GM12878 (cell line): ENCODE data around the gene MYO7A. TPM values are rescaled to one million over a fixed set of nuclear protein-coding genes. Genes with fewer than 3 reads are reported as not detected.

ENCODE experiments used
- ATAC-seq: fragments of 200-7000 bp; cut with Tn5 transposase; 3 replicates; pipeline ENCODE4 v1.9.1; 2020; ENCODE audit warnings: mild to moderate bottlenecking, moderate library complexity
- BruUV-seq: library from RNA; stranded (reverse); fragments of 400-500 nt; replicated peaks from 2 replicates; lab custom pipeline; 2021; lab: Mats Ljungman, UMichigan
- CTCF ChIA-PET: fragments of 300-600 bp; sonication (Branson Sonifier 250); formaldehyde crosslinking; extraction: SDS; loops from one replicate; lab custom pipeline; 2021; ENCODE audit warnings: inconsistent platforms; lab: Yijun Ruan, JAX
- POLR2A ChIA-PET: fragments of 350-600 bp; formaldehyde crosslinking; extraction: SDS; loops from one replicate; lab custom pipeline; 2021; ENCODE audit warnings: inconsistent platforms; lab: Charles Lee
- RAD21 ChIA-PET: fragments of 300-600 bp; sonication (Branson Sonifier 250); formaldehyde crosslinking; loops from one replicate; lab custom pipeline; 2023; ENCODE audit warnings: antibody characterized with exemption; ENCODE audit not compliant: unreplicated experiment; lab: Charles Lee
- SMC1A ChIA-PET: fragments of 300-600 bp; sonication (Branson Sonifier 250); formaldehyde crosslinking; loops from one replicate; lab custom pipeline; 2023; ENCODE audit not compliant: unreplicated experiment, uncharacterized antibody; lab: Charles Lee
- DNase-seq: peaks from one replicate; pipeline ENCODE4 v3.0.0-alpha.2; 2011; ENCODE audit warnings: low read depth, low spot score
- FAIRE-seq: peaks from 3 replicates; lab custom pipeline; 2011; peaks lifted over from hg19 to GRCh38; lab: Jason Lieb, UNC
- H2AFZ ChIP-seq: 2 replicates; pipeline ENCODE4 v1.6.0; 2011; ENCODE audit warnings: low read depth, low read length, control low read depth; ENCODE audit not compliant: control insufficient read depth
- H3K27ac ChIP-seq: 2 replicates; pipeline ENCODE4 v1.5.1; 2011; ENCODE audit warnings: control low read depth; ENCODE audit not compliant: control insufficient read depth, insufficient read depth
- H3K27me3 ChIP-seq, 2 experiments: replicated peaks in 1 of 2; 2 replicates each; pipeline versions ENCODE4 v1.6.0 to v1.6.1; 2011; ENCODE audit warnings: low read length in 1 of 2; ENCODE audit not compliant: control insufficient read depth in 2 of 2, insufficient read depth in 2 of 2
- H3K36me3 ChIP-seq, 2 experiments: 2 replicates each; pipeline ENCODE4 v1.5.1; 2011; ENCODE audit warnings: low read length in 1 of 2; ENCODE audit not compliant: control insufficient read depth in 2 of 2, insufficient read depth in 2 of 2
- H3K4me1 ChIP-seq: 2 replicates; pipeline ENCODE4 v1.6.1; 2011; ENCODE audit warnings: mild to moderate bottlenecking, low read length, moderate library complexity, mixed read lengths; ENCODE audit not compliant: control insufficient read depth, insufficient read depth
- H3K4me2 ChIP-seq: 2 replicates; pipeline ENCODE4 v1.6.0; 2011; ENCODE audit warnings: control low read depth; ENCODE audit not compliant: control insufficient read depth, insufficient read depth
- H3K4me3 ChIP-seq: fragments of 200-600 bp; sonication (generic); 2 replicates; pipeline ENCODE4 v1.5.1; 2016
- H3K79me2 ChIP-seq: 2 replicates; pipeline ENCODE4 v1.6.0; 2011; ENCODE audit warnings: low read length; ENCODE audit not compliant: control insufficient read depth, insufficient read depth
- H3K9ac ChIP-seq: 2 replicates; pipeline ENCODE4 v1.8.0; 2011; ENCODE audit warnings: low read length, control low read depth, mixed read lengths; ENCODE audit not compliant: control insufficient read depth, insufficient read depth
- H3K9me3 ChIP-seq: replicated peaks from 3 replicates; pipeline ENCODE4 v1.5.1; 2011; ENCODE audit warnings: mild to moderate bottlenecking, low read length; ENCODE audit not compliant: control insufficient read depth, insufficient read depth
- H4K20me1 ChIP-seq: 2 replicates; pipeline ENCODE4 v1.6.0; 2011; ENCODE audit not compliant: control insufficient read depth, insufficient read depth
- ATF2 ChIP-seq: IDR thresholded peaks from 2 replicates; pipeline ENCODE4 v1.6.1; 2012; ENCODE audit warnings: low read length, inconsistent platforms
- BHLHE40 ChIP-seq, 2 experiments: fragments of 450-650 bp in 1 of 2; IDR thresholded peaks; 2 replicates each; pipeline ENCODE4 v1.6.1; 2011 to 2017; ENCODE audit warnings: low read depth in 2 of 2, borderline replicate concordance in 1 of 2, improper control_type of control experiment in 1 of 2, low read length in 1 of 2, mild to moderate bottlenecking in 1 of 2
- BRCA1 ChIP-seq: IDR thresholded peaks from 2 replicates; pipeline ENCODE4 v1.6.1; 2011; ENCODE audit warnings: low read depth, low read length, improper control_type of control experiment
- CBX5 ChIP-seq: sonication (generic); IDR thresholded peaks from 2 replicates; pipeline ENCODE4 v1.6.1; 2016; ENCODE audit warnings: low read depth, moderate library complexity, mild to moderate bottlenecking, inconsistent platforms
- E2F8 ChIP-seq: fragments of 450-650 bp; IDR thresholded peaks from 2 replicates; pipeline ENCODE4 v1.6.1; 2018; ENCODE audit warnings: mild to moderate bottlenecking, low read depth, moderate library complexity; ENCODE audit not compliant: partially characterized antibody
- EED ChIP-seq: sonication (generic); IDR thresholded peaks from 2 replicates; pipeline ENCODE4 v1.6.1; 2016; ENCODE audit warnings: antibody characterized with exemption, low read depth
- MTA2 ChIP-seq: fragments of 450-650 bp; IDR thresholded peaks from 2 replicates; pipeline ENCODE4 v1.6.1; 2016; ENCODE audit warnings: low read depth, mild to moderate bottlenecking, moderate library complexity
- NKRF ChIP-seq: fragments of 450-650 bp; conservative IDR thresholded peaks from 2 replicates; pipeline ENCODE4 v1.6.1; 2017; ENCODE audit warnings: mild to moderate bottlenecking, moderate library complexity
- RELA ChIP-seq: fragments of 450-650 bp; IDR thresholded peaks from 2 replicates; pipeline ENCODE4 v1.8.0; 2014; ENCODE audit warnings: borderline replicate concordance; ENCODE audit not compliant: partially characterized antibody
- SREBF2 ChIP-seq: IDR thresholded peaks from 2 replicates; pipeline ENCODE4 v1.6.1; 2012; ENCODE audit warnings: mild to moderate bottlenecking, low read length
- TBL1XR1 ChIP-seq: IDR thresholded peaks from 2 replicates; pipeline ENCODE4 v1.6.1; 2012; ENCODE audit warnings: low read depth, low read length, improper control_type of control experiment
- ZBTB33 ChIP-seq: fragments of 450-650 bp; IDR thresholded peaks from 2 replicates; pipeline ENCODE4 v1.6.1; 2017; ENCODE audit warnings: mild to moderate bottlenecking
- ZNF207 ChIP-seq: fragments of 450-650 bp; IDR thresholded peaks from 2 replicates; pipeline ENCODE4 v1.6.1; 2014; ENCODE audit warnings: antibody characterized with exemption, mild to moderate bottlenecking, borderline replicate concordance
- ZNF24 ChIP-seq: fragments of 450-650 bp; IDR thresholded peaks from 2 replicates; pipeline ENCODE4 v1.6.1; 2017; ENCODE audit warnings: antibody characterized with exemption, mild to moderate bottlenecking
- WGBS: methylation state at CpG from one replicate; pipeline ENCODE4 v1.1.6; 2016; ENCODE audit warnings: low lambda C conversion rate; ENCODE audit not compliant: insufficient replicate concordance, insufficient coverage; ENCODE audit errors: missing lambda C conversion rate; 5-methylcytosine and 5-hydroxymethylcytosine counted together
- in situ Hi-C: fragments of 300-500 bp; cut with MboI; formaldehyde crosslinking; loops from 9 replicates; pipeline ENCODE4 v1.14.3; 2018; ENCODE audit warnings: mixed read lengths
- intact Hi-C: fragments of 100-400 bp; cut with micrococcal nuclease; formaldehyde crosslinking; loops from one replicate; pipeline ENCODE4 v1.14.2; 2022; ENCODE audit not compliant: unreplicated experiment
- polyA plus RNA-seq, 11 experiments: library from polyadenylated mRNA; depleted of rRNA in 4 of 11; unstranded in 6 of 11; stranded (reverse) in 5 of 11; fragments of >200 nt; fragmentation: Nextera tagmentation in 4 of 11; fragmentation: Illumina TruSeq in 1 of 11; extraction: Ambion mirVana in 4 of 11; extraction: Trizol in 1 of 11; gene quantifications; 1 replicate in 1 of 11; 2 replicates in 10 of 11; pipeline versions ENCODE4 v1.2.1 to v1.2.3, GENCODE V29; 2011 to 2016; ENCODE audit warnings: inconsistent platforms in 2 of 11, missing spikeins in 2 of 11, low read depth in 1 of 11
- total RNA-seq, 4 experiments: library from RNA; depleted of rRNA in 3 of 4; stranded (reverse); fragments of >200 nt in 3 of 4; fragmentation: Illumina TruSeq in 1 of 4; extraction: Trizol in 1 of 4; gene quantifications; 2 replicates each; pipeline versions ENCODE4 v1.2.1 to v1.2.3, GENCODE V29; 2013 to 2021

Gene MYO7A
- total and polyA plus RNA-seq, 10 of the 15 experiments (the other 5 are each of a cell fraction or from before 2014, with no cell fraction given) = 0.01 to 0.21 (median 0.04) TPM; not detected in 6

GRCh38 chr11:77184136-77184860 lies 56.3 kb downstream of the MYO7A start:
- H3K4me1 ChIP-seq = no peaks in the 10 kb centered on the region
- no peak for DNase-seq
- FAIRE-seq = no peak
- H3K79me2 ChIP-seq = no peaks in the 10 kb centered on the region
- H4K20me1 ChIP-seq = no peaks in the 10 kb centered on the region
- ChIA-PET CTCF (interaction anchor here (1.5 kb wide), 1 partner anchor 57 kb away, joined by 5 read pairs; no protein-coding TSS in a partner anchor), SMC1A (no interaction called here), RAD21 (no interaction called here), POLR2A (no interaction called here)
- in situ Hi-C loops = no loop called here
- no peak overlapping the region for H3K4me3 ChIP-seq
- intact Hi-C loops = no loop called here
- H3K27me3 ChIP-seq = peaks cover 0 to 4% of the 10 kb centered on the region in 2 experiments; a peak in 2 of 4 replicates
- 37% methylated on average over 14 of the region's 15 CpGs for WGBS
- H3K27ac ChIP-seq = no peak overlapping the region
- no peaks in the 10 kb centered on the region for H3K9me3 ChIP-seq
- ATAC-seq = no peak
- no peaks in the 10 kb centered on the region for H3K36me3 ChIP-seq
- no peak overlapping the region for H3K9ac ChIP-seq
- no peak overlapping the region for H3K4me2 ChIP-seq
- H2AFZ ChIP-seq = no peak overlapping the region
- BruUV-seq = no TSS peak
- TF ChIP-seq CBX5 = no peak
- TF ChIP-seq SREBF2 = no peak
- no peak for TF ChIP-seq TBL1XR1
- TF ChIP-seq BRCA1 = no peak
- no peak for TF ChIP-seq RELA
- TF ChIP-seq E2F8 = no peak
- TF ChIP-seq ZNF207 = no peak
- TF ChIP-seq EED = no peak
- no peak for TF ChIP-seq NKRF
- no peak for TF ChIP-seq ATF2
- TF ChIP-seq MTA2 = no peak
- no peak for TF ChIP-seq ZBTB33
- no peak for TF ChIP-seq BHLHE40 (IDR thresholded peaks at IDR 0.05; ENCODE audit: borderline replicate concordance in 1 of 2, low read depth in 2 of 2, low read length in 1 of 2)
- no peak for TF ChIP-seq ZNF24
